AG09319 (cell line): ENCODE measurements around the gene CLASP1.
"Not testable (repeated sequence)": the region's sequence is repeated elsewhere in the genome, so short reads cannot be mapped to it uniquely, and the experiment has no call there.

Experiments
- DNase-seq: peaks from one replicate; pipeline ENCODE4 v3.0.0-alpha.2; 2010; ENCODE audit warnings: low read depth; ENCODE audit errors: extremely low read depth
- TF ChIP-seq, protein P1 (sequence below): IDR thresholded peaks from 2 replicates; pipeline ENCODE4 v1.5.1; 2011; ENCODE audit warnings: low read depth, mild to moderate bottlenecking, inconsistent platforms, low read length, moderate library complexity

CLASP1 gene

GRCh38 chr2:121690095-121690494 is 40.8 kb upstream of the CLASP1 start:
- TF ChIP-seq, protein P1, sequence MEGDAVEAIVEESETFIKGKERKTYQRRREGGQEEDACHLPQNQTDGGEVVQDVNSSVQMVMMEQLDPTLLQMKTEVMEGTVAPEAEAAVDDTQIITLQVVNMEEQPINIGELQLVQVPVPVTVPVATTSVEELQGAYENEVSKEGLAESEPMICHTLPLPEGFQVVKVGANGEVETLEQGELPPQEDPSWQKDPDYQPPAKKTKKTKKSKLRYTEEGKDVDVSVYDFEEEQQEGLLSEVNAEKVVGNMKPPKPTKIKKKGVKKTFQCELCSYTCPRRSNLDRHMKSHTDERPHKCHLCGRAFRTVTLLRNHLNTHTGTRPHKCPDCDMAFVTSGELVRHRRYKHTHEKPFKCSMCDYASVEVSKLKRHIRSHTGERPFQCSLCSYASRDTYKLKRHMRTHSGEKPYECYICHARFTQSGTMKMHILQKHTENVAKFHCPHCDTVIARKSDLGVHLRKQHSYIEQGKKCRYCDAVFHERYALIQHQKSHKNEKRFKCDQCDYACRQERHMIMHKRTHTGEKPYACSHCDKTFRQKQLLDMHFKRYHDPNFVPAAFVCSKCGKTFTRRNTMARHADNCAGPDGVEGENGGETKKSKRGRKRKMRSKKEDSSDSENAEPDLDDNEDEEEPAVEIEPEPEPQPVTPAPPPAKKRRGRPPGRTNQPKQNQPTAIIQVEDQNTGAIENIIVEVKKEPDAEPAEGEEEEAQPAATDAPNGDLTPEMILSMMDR = no peak
- no peak for DNase-seq

GRCh38 chr2:121689356-121689755 is 40.1 kb upstream of the CLASP1 start:
- TF ChIP-seq, protein P1 = peak; percentile 49

GRCh38 chr2:121688820-121689219 is 39.6 kb upstream of the CLASP1 start:
- no peak for DNase-seq
- TF ChIP-seq, protein P1 = no peak

More at GRCh38 chr2:121689356-121689755, 40.1 kb upstream of the CLASP1 start:
- peak; percentile 49 for DNase-seq

DNA sequence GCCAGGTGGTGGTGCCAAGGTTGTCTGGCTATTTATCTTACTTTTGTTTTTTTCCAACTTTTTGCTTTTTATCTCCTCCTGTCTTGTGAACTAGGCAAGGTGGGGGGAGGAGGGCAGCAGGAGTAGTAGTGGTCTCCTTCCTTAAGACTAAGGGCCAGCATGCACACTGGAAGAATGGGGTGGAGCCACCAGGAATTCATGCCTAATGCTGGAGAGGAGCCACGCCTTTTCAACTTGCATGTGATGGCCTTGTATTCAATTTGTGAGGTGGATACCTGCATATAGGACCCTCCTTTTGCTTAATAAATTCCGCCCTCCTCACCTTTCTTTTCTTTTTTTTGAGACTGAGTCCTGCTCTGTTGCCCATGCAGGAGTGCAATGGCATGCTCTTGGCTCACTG is 37.6 kb upstream of the CLASP1 start:
- TF ChIP-seq, protein P1 = no peak
- DNase-seq = no peak

GRCh38 chr2:121686218-121686617 is 37.0 kb upstream of the CLASP1 start:
- TF ChIP-seq, protein P1 = no peak
- DNase-seq = no peak

DNA sequence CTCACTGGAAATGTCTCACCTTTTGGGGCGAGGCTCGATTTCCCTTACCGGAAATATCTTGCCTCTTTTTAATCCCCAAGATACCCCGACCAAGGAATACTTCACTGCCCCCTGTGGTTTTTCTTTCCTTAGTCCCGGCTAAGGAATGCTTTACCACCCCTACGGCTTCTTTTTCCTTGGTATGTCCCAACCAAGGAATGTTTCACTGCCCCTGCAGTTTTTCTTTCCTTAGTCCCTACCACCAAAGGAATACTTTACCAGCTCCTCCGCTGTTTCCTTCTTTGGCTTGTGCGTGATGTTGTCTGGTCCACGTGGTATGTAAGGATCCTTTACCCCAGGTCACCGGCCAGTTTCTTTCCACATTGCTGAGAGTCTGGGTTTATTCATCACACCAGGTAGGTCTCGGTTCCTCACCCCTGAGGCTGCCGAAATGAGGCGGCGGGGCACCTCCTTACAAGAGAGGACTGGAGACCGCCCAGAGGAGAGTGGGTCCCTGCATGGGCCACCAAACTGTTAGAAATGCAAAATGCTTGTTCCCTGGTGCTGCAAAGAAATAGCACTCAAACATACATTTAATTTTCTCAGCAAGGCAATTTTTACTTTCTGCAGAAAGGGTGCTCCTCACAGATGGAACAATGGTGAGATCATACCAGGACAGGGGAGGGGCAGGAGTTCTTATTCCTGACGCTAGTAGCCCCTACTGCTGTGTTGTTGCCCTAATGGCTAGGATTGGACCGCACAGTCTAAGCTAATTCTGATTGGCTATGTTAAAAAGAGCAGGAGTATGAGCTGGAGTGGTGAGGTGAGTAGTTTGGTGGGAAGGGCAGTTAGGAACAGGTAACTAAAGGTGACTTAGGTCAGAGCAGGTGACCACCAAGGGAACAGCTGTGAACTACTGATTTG is 33.4 kb upstream of the CLASP1 start:
- TF ChIP-seq, protein P1 = no peak
- DNase-seq = no peak

DNA sequence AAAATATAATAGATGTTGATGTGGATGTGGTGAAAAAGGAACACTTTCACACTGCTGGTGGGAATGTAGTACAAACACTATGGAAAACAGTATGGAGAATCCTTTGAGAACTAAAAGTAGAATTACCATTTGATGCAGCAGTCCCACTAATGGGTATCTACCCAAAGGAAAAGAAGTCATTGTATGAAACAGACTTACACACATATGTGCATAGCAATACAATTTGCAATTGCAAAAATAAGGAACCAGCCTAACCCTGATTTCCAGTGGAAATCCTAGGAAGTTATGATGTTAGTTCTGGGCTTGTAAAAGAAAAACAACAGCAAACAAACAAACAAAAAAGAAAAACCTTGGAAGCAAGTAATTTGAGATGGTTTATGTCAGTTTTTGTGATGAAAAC is 28.6 kb upstream of the CLASP1 start:
- no peak for DNase-seq
- TF ChIP-seq, protein P1 = no peak

GRCh38 chr2:121671621-121672020 is 22.4 kb upstream of the CLASP1 start:
- not testable (repeated sequence) for DNase-seq
